ENCODE results near the gene LBHD2. TPM values are rescaled to one million over a fixed set of nuclear protein-coding genes. Genes with fewer than 3 reads are reported as not detected.

LBHD2 gene
- total RNA-seq, 4 donors from 2014 or later: 1.4 to 2.1 TPM; not detected in 2

DNA sequence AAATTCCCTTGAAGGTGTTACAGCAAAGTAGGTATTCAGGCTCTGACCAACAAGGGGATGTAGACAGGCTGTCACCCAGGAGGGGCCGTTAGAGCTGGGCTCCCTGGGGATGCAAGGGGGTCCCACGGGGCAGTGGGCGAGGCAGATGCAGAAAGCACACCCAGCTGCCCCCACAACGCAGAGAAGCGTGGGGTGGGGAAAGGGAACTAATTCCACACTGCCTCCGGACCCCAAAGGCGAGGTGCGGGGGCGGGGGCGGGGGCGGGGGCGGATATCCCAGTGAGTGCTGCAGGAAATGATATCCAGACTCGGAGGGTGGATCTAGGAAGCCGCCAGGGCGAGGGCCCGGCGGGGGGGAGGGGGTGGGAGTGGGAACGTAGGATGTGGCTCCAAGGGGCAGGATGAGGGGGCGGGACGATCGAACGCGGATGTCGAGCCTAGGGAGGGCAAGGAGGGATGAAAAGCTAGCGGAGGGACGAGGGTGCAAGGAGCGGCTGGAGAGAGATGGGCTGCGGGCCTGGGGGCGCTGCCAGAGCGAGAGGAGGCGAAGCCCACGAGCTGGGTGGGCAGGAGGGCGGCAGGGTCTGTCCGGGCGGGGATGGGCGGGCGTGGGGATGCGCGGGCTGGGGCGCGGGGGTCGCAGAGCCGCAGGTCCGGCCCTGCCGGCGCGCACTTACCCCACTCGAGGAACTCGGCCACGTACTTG is 27.5 kb upstream of the LBHD2 start:
- TF ChIP-seq, protein P1, sequence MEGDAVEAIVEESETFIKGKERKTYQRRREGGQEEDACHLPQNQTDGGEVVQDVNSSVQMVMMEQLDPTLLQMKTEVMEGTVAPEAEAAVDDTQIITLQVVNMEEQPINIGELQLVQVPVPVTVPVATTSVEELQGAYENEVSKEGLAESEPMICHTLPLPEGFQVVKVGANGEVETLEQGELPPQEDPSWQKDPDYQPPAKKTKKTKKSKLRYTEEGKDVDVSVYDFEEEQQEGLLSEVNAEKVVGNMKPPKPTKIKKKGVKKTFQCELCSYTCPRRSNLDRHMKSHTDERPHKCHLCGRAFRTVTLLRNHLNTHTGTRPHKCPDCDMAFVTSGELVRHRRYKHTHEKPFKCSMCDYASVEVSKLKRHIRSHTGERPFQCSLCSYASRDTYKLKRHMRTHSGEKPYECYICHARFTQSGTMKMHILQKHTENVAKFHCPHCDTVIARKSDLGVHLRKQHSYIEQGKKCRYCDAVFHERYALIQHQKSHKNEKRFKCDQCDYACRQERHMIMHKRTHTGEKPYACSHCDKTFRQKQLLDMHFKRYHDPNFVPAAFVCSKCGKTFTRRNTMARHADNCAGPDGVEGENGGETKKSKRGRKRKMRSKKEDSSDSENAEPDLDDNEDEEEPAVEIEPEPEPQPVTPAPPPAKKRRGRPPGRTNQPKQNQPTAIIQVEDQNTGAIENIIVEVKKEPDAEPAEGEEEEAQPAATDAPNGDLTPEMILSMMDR (IDR thresholded peaks at IDR 0.05; ENCODE audit: low read depth): no peak

DNA sequence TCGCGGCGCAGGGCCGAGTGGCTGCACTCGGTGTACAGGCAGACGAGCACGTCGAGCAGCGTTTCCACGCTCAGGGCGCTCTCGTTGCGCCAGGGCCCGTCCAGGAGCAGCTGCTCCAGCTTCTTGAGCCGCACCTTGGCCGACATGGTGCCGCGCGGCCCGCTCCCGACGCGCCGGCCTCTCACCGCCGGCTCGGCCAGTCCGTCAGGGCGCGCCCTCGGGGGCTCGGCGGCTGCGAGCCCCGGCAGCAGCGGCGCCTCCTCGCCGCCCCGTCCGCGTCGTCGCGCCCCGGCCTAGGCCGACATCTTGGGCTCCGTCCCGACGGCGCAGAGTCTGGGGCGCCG is 27.0 kb upstream of the LBHD2 start:
- TF ChIP-seq, protein P1 (IDR thresholded peaks at IDR 0.05; ENCODE audit: low read depth): no peak

DNA sequence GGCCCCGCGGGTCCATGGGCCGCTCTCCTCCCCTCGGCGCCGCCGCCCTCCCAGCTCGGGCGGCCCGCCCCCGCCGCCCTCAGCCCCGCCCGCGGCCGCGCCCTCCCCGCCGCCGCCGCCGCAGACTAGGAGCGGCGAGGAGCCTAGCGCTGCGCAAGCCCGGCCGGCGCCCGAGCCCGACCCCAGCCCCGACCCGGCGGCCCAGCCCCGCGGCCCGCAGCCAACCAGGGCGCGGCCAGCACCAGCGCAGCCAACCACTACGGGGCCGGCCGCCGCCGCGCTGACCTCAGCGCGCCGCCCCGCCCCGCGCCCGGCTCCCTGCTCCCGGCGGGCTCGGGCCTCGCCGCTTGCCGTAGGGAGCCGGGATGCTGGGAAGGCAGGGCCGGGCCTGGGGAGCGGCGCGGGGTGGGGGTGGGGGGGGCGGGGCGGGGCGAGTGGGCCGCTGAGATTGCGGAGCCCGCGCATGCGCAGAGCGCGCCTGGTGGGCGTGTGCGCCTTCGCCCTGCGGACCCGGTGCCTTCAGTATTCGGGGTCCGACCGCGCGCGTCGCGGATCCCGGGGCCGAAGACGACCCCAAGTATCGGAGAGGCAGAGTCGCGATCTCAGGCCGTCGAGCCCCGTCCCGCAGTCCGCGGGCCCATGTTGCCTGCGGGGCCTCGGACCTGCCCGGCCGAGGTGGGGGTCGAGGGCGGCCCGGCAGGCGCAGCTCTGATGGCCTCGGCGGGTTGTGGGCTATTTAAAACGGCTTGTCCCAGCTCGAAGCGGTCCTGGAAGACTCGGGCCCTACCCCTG is 26.4 kb upstream of the LBHD2 start, which contains the start of gene CDC42BPB:
TSS of gene CDC42BPB (minus strand) at position 178 of the 792 bp plus-strand sequence. CDS start 376 bp downstream, outside the sequence.
- TF ChIP-seq, protein P1 (IDR thresholded peaks at IDR 0.05; ENCODE audit: low read depth): no peak

DNA sequence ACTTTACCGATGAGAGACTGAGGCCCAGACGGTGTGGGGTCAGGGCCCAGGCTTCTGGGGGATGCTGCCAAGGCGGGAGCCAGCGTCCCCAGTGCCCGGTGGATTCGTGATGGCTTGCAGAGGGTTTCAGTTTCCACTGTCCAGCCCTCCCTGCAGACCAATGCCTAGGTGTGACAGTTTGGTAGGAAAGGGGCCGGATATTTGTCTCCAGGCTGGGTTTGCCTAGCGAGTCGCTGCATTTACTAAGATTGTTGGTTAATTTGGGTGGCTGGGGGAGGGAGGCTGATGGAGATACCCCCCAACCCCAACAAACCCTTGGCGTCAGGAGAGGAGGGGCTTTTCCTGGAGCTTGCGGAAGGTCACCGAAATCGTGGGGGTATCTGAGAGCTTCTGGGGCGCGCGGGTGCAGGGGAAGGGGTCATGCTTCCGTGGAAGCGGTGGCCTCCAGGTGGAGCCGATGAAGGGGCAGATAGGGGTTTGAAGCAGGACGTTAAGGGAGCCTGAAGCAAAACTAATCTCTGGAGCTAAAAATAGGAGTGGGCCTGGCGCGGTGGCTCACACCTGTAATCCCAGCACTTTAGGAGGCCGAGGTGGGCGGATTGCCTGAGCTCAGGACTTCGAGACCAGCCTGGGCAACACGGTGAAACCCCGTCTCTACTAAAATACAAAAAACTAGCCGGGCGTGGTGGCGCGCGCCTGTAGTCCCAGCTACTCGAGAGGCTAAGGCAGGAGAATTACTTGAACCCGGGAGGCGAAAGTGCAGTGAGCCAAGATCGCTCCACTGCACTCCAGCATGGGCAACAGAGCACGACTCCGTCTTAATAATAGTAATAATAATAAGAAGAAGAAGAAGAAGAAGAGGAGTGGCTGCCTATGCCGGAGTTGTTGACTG is 25.6 kb upstream of the LBHD2 start:
- TF ChIP-seq, protein P1 (IDR thresholded peaks at IDR 0.05; ENCODE audit: low read depth): no peak

DNA sequence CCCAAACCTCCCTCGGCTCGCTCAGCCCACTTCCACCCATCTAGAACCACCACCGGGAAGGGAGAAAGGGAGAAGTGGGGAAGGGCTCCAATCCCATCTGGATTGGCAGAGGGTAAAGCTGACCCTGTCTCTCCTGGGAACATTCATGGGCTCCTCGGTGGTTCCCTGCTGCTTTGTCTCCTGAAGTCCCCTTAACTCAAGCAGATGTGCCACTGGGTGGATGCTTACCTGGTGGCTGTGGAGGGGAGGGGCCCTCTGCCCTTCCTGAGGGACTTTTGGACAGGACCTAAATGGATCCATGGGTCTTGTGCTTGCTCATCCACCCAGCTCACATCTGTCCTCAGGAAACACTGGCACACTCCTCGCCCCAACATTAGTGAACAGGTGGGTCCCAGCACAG is 24.5 kb upstream of the LBHD2 start:
- TF ChIP-seq, protein P1 (IDR thresholded peaks at IDR 0.05; ENCODE audit: low read depth): no peak

DNA sequence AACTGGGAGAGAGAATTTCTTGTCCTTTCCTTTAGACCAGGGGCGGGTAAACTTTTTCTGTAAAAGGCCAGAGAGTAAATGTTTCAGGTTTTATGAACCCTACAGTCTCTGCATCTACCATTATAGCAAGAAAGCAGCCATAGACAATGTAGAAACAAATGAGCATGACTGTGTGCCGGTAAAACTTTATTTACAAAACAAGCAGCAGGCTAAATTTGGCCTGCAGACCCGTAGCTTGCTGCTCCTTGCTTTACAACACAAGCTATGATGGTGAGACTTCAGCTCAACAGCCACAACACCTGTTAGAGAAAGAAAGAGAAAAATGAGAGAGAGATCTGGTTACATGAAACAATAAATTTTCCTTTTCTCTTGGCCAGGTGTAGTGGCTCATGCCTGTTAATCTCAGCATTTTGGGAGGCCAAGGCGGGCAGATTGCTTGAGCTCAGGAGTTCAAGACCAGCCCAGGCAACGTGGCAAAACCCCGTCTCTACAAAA is 22.5 kb upstream of the LBHD2 start:
- TF ChIP-seq, protein P1 (IDR thresholded peaks at IDR 0.05; ENCODE audit: low read depth): no peak
